ENCODE data around the gene FREM1.
A peak's percentile ranks its signal among the peaks of the same experiment; 100 is the strongest.

Gene FREM1

DNA sequence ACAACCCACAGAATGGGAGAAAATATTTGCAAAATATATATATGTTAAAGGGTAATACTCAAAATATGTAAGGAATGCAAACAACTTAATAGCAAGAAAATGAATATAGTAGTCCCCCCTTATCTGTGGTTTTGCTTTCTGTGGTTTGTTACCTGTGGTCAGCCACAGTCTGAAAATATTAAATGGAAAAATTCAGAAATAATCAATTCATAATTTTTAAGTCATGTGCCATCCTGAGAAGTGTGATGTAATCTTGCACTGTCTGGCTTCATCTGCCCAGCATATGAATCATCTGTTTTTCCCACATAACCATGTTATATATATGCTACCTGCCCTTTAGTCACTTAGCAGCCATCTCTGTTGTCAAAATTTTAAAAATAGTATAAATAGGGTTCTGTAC is 199.4 kb downstream of the FREM1 start:
- H3K36me3 Mint-ChIP-seq (ENCODE audit: insufficient read depth) = no peaks in the 10 kb centered on the region
- DNase-seq (no peak), ATAC-seq (replicated peaks) (no peak)
- no peak overlapping the region for H3K4me3 Mint-ChIP-seq
- no peaks in the 10 kb centered on the region for H3K4me1 Mint-ChIP-seq (ENCODE audit: low read depth in 2 of 2)
- H3K27me3 Mint-ChIP-seq = peaks cover 51 to 58% of the 10 kb centered on the region in 2 donors
- H3K9me3 Mint-ChIP-seq = peaks cover 5 to 17% of the 10 kb centered on the region in 2 donors
- H3K27ac Mint-ChIP-seq = no peak overlapping the region

- no peak overlapping the region for H3K4me3 Mint-ChIP-seq
- H3K9me3 Mint-ChIP-seq = peaks cover 9 to 24% of the 10 kb centered on the region in 2 donors
- no peak overlapping the region for H3K27ac Mint-ChIP-seq
- no peak for ATAC-seq (replicated peaks)
- H3K36me3 Mint-ChIP-seq (ENCODE audit: insufficient read depth) = no peaks in the 10 kb centered on the region
- DNase-seq = no peak
- H3K4me1 Mint-ChIP-seq (ENCODE audit: low read depth in 2 of 2) = no peaks in the 10 kb centered on the region
- H3K27me3 Mint-ChIP-seq = peaks cover 44 to 47% of the 10 kb centered on the region in 2 donors
Measured at GRCh38 chr9:14706530-14707140, 203.6 kb downstream of the FREM1 start.

GRCh38 chr9:14705079-14705478 is 205.1 kb downstream of the FREM1 start:
- Mint-ChIP-seq H3K36me3 (ENCODE audit: insufficient read depth) (no peaks in the 10 kb centered on the region), H3K27ac (no peak overlapping the region), H3K4me3 (no peak overlapping the region), H3K4me1 (ENCODE audit: low read depth in 2 of 2) (no peaks in the 10 kb centered on the region), H3K9me3 (peaks cover 7 to 24% of the 10 kb centered on the region in 2 donors), H3K27me3 (peaks cover 35% of the 10 kb centered on the region in 2 donors)
- no peak for ATAC-seq (replicated peaks)
- no peak for DNase-seq

DNA sequence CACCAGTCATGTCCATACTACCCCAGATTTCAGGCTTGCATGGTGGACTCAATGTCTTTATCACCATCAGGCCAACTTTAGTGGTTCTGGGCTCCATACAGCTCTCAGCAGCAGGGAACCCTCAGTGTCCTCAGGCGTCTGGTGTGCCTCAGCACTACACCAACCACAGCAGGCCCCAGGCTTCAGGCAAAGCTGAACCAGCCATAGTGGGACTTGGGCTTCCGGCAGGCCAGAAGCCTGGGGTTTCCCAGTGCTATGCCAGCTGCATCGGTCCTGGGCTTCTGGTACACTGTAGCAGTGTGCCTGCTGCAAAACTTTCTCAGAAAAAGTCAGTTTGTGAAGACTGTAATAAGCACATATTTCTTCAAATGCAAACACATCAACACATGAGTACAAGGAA is 205.9 kb downstream of the FREM1 start:
- H3K4me3 Mint-ChIP-seq = no peak overlapping the region
- H3K4me1 Mint-ChIP-seq (ENCODE audit: low read depth in 2 of 2) = no peaks in the 10 kb centered on the region
- DNase-seq = no peak
- H3K36me3 Mint-ChIP-seq (ENCODE audit: insufficient read depth) = no peaks in the 10 kb centered on the region
- H3K9me3 Mint-ChIP-seq = peaks cover 6 to 24% of the 10 kb centered on the region in 2 donors
- H3K27ac Mint-ChIP-seq = no peak overlapping the region
- H3K27me3 Mint-ChIP-seq = peaks cover 28 to 31% of the 10 kb centered on the region in 2 donors
- ATAC-seq (replicated peaks) = no peak

DNA sequence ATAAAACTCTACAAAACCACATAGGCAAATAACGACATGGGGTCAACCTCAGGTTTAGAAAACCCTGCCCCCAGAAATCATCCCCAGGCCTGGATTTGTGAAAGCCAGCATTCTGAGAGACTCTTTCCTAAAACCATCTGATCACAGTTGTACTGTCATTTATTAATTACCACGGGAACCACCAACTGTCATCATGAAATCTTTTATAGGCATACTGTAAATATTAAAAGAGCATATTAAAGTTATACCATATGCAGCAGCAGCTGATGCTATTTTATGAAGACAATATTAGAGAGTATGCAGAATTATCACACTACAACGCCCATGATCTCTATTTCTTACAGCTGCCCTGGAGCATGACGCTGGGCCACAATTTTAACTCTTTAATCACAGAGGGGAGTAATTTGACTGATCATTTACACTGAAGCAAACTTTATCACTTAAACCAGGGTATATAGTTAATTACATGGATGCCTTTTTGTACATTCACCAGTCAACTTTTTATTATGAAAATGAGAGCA is 208.0 kb downstream of the FREM1 start:
- no peak for ATAC-seq (replicated peaks)
- Mint-ChIP-seq H3K9me3 (peaks cover 6 to 14% of the 10 kb centered on the region in 2 donors), H3K27ac (no peak overlapping the region), H3K36me3 (ENCODE audit: insufficient read depth) (no peaks in the 10 kb centered on the region), H3K4me3 (no peak overlapping the region), H3K4me1 (ENCODE audit: low read depth in 2 of 2) (no peaks in the 10 kb centered on the region), H3K27me3 (peaks cover 8 to 17% of the 10 kb centered on the region in 2 donors)
- DNase-seq = no peak

GRCh38 chr9:14693251-14693861 is 216.9 kb downstream of the FREM1 start, which contains the start of gene ZDHHC21:
ZDHHC21 (minus strand) TSS chr9:14693432; CDS start chr9:14674340, 19,092 bp downstream.
- ATAC-seq (replicated peaks) (peak; percentile 83), DNase-seq (peak; percentile 28 to 33 (median 33))
- H3K4me1 Mint-ChIP-seq (ENCODE audit: low read depth in 2 of 2) = peaks cover 21 to 36% of the 10 kb centered on the region in 2 donors
- H3K27me3 Mint-ChIP-seq = no peaks in the 10 kb centered on the region
- H3K36me3 Mint-ChIP-seq (ENCODE audit: insufficient read depth) = peaks cover 11% of the 10 kb centered on the region
- H3K4me3 Mint-ChIP-seq = peak within 1 kb of the TSS; percentile 90 to 95
- no peaks in the 10 kb centered on the region for H3K9me3 Mint-ChIP-seq
- peak within 1 kb of the TSS; percentile 92 to 94 for H3K27ac Mint-ChIP-seq

DNA sequence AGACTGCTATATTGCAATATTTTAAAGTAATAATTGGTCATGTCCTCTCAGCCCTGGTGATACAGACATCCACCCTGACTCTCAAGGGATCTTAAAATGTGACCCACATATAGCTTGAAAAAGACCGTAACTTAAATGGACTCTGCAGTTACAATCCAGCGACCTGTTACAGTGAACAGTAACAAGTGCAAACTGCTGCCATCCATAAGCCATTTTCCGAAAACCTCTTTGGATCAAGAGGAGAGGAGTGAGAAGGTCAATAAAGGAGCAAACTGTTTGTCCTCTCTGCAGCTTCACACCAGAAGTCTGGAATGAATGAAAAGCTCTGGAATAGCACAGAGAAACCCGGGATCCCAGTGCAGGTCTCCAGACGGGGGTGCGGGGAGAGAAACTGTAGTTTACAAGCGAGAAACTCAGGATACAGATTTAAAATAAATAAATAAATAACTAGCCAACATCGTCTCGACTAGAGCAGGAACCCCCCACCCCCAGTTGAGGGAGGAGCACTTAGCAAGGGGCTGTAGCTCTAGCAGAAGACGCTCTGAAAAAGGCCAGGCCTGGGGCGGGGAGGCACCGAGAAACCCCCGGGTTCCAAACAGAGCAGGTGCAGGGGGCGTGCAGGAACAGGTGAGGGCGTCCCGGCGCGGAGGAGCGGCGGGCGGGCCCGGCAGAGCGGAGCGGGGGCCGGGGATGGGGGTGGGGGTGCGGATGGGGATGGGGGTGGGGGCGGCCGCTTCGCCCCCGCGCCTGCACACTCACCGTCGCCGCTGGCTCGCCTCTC is 217.6 kb downstream of the FREM1 start:
- ATAC-seq (replicated peaks) (peak; percentile 64), DNase-seq (peak in 2 of 3 experiments; percentile 4 to 15)
- H3K27ac Mint-ChIP-seq = peak overlapping the region; percentile 92 to 94
- no peaks in the 10 kb centered on the region for H3K9me3 Mint-ChIP-seq
- H3K27me3 Mint-ChIP-seq = no peaks in the 10 kb centered on the region
- peak overlapping the region; percentile 90 to 95 for H3K4me3 Mint-ChIP-seq
- H3K36me3 Mint-ChIP-seq (ENCODE audit: insufficient read depth) = peaks cover 13% of the 10 kb centered on the region
- H3K4me1 Mint-ChIP-seq (ENCODE audit: low read depth in 2 of 2) = peaks cover 21 to 40% of the 10 kb centered on the region in 2 donors

- Mint-ChIP-seq H3K9me3 (no peaks in the 10 kb centered on the region), H3K4me3 (no peak overlapping the region), H3K27me3 (no peaks in the 10 kb centered on the region), H3K27ac (no peak overlapping the region), H3K36me3 (ENCODE audit: insufficient read depth) (peaks cover 26% of the 10 kb centered on the region), H3K4me1 (ENCODE audit: low read depth in 2 of 2) (peaks cover 21 to 40% of the 10 kb centered on the region in 2 donors)
- no peak for DNase-seq
- no peak for ATAC-seq (replicated peaks)
Measured at GRCh38 chr9:14690948-14691730, 219.1 kb downstream of the FREM1 start.

DNA sequence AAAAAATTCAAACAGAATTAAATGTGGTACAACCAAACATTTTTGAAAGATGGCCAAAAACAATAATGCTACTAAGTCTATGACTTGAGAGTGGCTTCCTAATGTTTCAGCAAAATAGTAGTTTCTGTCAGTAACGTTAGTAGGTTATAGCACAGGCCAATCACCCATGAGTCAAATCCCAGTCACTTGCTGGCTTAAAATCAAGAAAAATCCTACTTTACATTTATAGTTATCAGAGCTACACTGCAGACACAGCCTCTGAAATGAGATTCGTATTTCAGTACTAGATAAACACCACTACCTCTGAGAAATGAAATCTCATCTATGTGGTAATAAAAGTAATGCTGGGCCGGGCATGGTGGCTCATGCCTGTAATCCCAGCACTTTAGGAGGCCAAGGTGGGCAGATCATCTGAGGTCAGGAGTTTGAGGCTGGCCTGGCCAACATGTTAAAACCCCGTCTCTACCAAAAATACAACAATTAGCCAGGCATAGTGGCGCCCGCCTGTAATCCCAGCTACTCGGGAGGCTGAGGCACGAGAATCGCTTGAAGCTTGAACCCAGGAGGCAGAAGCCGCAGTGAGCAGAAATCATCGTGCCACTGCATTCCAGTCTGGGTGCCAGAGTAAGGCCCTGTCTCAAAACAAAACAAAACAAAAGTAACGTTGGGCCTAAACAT is 223.0 kb downstream of the FREM1 start:
- Mint-ChIP-seq H3K4me1 (ENCODE audit: low read depth in 2 of 2) (peaks cover 15 to 34% of the 10 kb centered on the region in 2 donors), H3K36me3 (ENCODE audit: insufficient read depth) (peaks cover 26% of the 10 kb centered on the region), H3K4me3 (no peak overlapping the region), H3K9me3 (no peaks in the 10 kb centered on the region), H3K27ac (no peak overlapping the region), H3K27me3 (no peaks in the 10 kb centered on the region)
- ATAC-seq (replicated peaks) (no peak), DNase-seq (no peak)

- peaks cover 26% of the 10 kb centered on the region for H3K36me3 Mint-ChIP-seq (ENCODE audit: insufficient read depth)
- H3K27ac Mint-ChIP-seq = no peak overlapping the region
- H3K4me3 Mint-ChIP-seq = no peak overlapping the region
- H3K4me1 Mint-ChIP-seq (ENCODE audit: low read depth in 2 of 2) = peaks cover 17 to 36% of the 10 kb centered on the region in 2 donors
- ATAC-seq (replicated peaks) = no peak
- no peaks in the 10 kb centered on the region for H3K9me3 Mint-ChIP-seq
- no peak for DNase-seq
- H3K27me3 Mint-ChIP-seq = no peaks in the 10 kb centered on the region
Measured at GRCh38 chr9:14686168-14686567, 224.1 kb downstream of the FREM1 start.

Measured in effector memory CD8-positive, alpha-beta T cell (primary cell).